Measurements from ENCODE around the gene TBC1D2. TPM values are rescaled to one million over a fixed set of nuclear protein-coding genes. Genes with fewer than 3 reads are reported as not detected.

The TBC1D2 gene
- total and polyA plus RNA-seq, 2 of the 13 experiments (the other 11 are each of a cell fraction or from before 2014, with no cell fraction given) = 2.0 to 2.8 TPM

GRCh38 chr9:98228392-98229089 is 26.9 kb downstream of the TBC1D2 start (continued):
- TF ChIP-seq, protein P1, sequence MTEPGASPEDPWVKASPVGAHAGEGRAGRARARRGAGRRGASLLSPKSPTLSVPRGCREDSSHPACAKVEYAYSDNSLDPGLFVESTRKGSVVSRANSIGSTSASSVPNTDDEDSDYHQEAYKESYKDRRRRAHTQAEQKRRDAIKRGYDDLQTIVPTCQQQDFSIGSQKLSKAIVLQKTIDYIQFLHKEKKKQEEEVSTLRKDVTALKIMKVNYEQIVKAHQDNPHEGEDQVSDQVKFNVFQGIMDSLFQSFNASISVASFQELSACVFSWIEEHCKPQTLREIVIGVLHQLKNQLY (CRISPR knock-in tag; IDR thresholded peaks at IDR 0.05) = no peak
- TF ChIP-seq EZH2 (conservative IDR thresholded peaks at IDR 0.05; ENCODE audit: low read depth, low read length) (no peak), TRIM22 (IDR thresholded peaks at IDR 0.05) (no peak), ZNF235 (CRISPR knock-in tag; IDR thresholded peaks at IDR 0.05; ENCODE audit: borderline replicate concordance) (no peak), ATF6 (CRISPR knock-in tag; conservative IDR thresholded peaks at IDR 0.05) (no peak), RNF2 (conservative IDR thresholded peaks at IDR 0.05; ENCODE audit: low read depth) (no peak), ZNF101 (CRISPR knock-in tag; IDR thresholded peaks at IDR 0.05; ENCODE audit: borderline replicate concordance, low read depth) (no peak), PAWR (CRISPR knock-in tag; IDR thresholded peaks at IDR 0.05; ENCODE audit: borderline replicate concordance) (no peak), THAP11 (CRISPR knock-in tag; IDR thresholded peaks at IDR 0.05) (peak; percentile 36; the same call in 1 of the 2 replicates), ZNF263 (CRISPR knock-in tag; IDR thresholded peaks at IDR 0.05) (no peak), CREB3 (CRISPR knock-in tag; IDR thresholded peaks at IDR 0.05) (no peak), ATM (IDR thresholded peaks at IDR 0.05; ENCODE audit: borderline replicate concordance) (no peak), MEIS1 (CRISPR knock-in tag; IDR thresholded peaks at IDR 0.05; ENCODE audit: borderline replicate concordance) (peak; percentile 82; the same call in 1 of the 2 replicates), ZNF225 (CRISPR knock-in tag; IDR thresholded peaks at IDR 0.05) (no peak)
- TF ChIP-seq, protein P2, sequence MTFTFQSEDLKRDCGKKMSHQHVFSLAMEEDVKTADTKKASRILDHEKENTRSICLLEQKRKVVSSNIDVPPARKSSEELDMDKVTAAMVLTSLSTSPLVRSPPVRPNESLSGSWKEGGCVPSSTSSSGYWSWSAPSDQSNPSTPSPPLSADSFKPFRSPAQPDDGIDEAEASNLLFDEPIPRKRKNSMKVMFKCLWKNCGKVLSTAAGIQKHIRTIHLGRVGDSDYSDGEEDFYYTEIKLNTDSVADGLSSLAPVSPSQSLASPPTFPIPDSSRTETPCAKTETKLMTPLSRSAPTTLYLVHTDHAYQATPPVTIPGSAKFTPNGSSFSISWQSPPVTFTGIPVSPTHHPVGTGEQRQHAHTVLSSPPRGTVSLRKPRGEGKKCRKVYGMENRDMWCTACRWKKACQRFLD (CRISPR knock-in tag; IDR thresholded peaks at IDR 0.05; ENCODE audit: borderline replicate concordance) = no peak
- TF ChIP-seq, protein P3, sequence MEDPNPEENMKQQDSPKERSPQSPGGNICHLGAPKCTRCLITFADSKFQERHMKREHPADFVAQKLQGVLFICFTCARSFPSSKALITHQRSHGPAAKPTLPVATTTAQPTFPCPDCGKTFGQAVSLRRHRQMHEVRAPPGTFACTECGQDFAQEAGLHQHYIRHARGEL (CRISPR knock-in tag; IDR thresholded peaks at IDR 0.05) = no peak
- TF ChIP-seq, protein P4, sequence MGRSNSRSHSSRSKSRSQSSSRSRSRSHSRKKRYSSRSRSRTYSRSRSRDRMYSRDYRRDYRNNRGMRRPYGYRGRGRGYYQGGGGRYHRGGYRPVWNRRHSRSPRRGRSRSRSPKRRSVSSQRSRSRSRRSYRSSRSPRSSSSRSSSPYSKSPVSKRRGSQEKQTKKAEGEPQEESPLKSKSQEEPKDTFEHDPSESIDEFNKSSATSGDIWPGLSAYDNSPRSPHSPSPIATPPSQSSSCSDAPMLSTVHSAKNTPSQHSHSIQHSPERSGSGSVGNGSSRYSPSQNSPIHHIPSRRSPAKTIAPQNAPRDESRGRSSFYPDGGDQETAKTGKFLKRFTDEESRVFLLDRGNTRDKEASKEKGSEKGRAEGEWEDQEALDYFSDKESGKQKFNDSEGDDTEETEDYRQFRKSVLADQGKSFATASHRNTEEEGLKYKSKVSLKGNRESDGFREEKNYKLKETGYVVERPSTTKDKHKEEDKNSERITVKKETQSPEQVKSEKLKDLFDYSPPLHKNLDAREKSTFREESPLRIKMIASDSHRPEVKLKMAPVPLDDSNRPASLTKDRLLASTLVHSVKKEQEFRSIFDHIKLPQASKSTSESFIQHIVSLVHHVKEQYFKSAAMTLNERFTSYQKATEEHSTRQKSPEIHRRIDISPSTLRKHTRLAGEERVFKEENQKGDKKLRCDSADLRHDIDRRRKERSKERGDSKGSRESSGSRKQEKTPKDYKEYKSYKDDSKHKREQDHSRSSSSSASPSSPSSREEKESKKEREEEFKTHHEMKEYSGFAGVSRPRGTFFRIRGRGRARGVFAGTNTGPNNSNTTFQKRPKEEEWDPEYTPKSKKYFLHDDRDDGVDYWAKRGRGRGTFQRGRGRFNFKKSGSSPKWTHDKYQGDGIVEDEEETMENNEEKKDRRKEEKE (IDR thresholded peaks at IDR 0.05) = no peak
- TF ChIP-seq, protein P5, sequence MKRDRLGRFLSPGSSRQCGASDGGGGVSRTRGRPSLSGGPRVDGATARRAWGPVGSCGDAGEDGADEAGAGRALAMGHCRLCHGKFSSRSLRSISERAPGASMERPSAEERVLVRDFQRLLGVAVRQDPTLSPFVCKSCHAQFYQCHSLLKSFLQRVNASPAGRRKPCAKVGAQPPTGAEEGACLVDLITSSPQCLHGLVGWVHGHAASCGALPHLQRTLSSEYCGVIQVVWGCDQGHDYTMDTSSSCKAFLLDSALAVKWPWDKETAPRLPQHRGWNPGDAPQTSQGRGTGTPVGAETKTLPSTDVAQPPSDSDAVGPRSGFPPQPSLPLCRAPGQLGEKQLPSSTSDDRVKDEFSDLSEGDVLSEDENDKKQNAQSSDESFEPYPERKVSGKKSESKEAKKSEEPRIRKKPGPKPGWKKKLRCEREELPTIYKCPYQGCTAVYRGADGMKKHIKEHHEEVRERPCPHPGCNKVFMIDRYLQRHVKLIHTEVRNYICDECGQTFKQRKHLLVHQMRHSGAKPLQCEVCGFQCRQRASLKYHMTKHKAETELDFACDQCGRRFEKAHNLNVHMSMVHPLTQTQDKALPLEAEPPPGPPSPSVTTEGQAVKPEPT (CRISPR knock-in tag; IDR thresholded peaks at IDR 0.05; ENCODE audit: low read depth) = no peak

Measured in HepG2 (cell line).